ENCODE results near the gene C6orf58. TPM values are rescaled to one million over a fixed set of nuclear protein-coding genes. Genes with fewer than 3 reads are reported as not detected.

Gene C6orf58
- total RNA-seq, 1 donor from 2014 or later: not detected

GRCh38 chr6:127547215-127547614 is 29.8 kb upstream of the C6orf58 start:
- Mint-ChIP-seq H3K27me3 (ENCODE audit: low read depth) (peaks cover 10% of the 10 kb centered on the region), H3K9me3 (ENCODE audit: low read depth) (no peaks in the 10 kb centered on the region), H3K4me3 (ENCODE audit: unreplicated experiment) (no peak overlapping the region), H3K36me3 (ENCODE audit: low read depth) (no peaks in the 10 kb centered on the region), H3K4me1 (ENCODE audit: low read depth) (peaks cover 18% of the 10 kb centered on the region), H3K27ac (ENCODE audit: unreplicated experiment) (no peak overlapping the region)
- DNase-seq (ENCODE audit: low spot score): no peak
- no peak for TF ChIP-seq CTCF (IDR thresholded peaks at IDR 0.05)

GRCh38 chr6:127547904-127548649 is 28.9 kb upstream of the C6orf58 start:
- Mint-ChIP-seq H3K9me3 (ENCODE audit: low read depth) (no peaks in the 10 kb centered on the region), H3K4me1 (ENCODE audit: low read depth) (peaks cover 18% of the 10 kb centered on the region), H3K36me3 (ENCODE audit: low read depth) (no peaks in the 10 kb centered on the region), H3K27me3 (ENCODE audit: low read depth) (peaks cover 10% of the 10 kb centered on the region), H3K4me3 (ENCODE audit: unreplicated experiment) (no peak overlapping the region), H3K27ac (ENCODE audit: unreplicated experiment) (no peak overlapping the region)
- TF ChIP-seq CTCF (IDR thresholded peaks at IDR 0.05): peak; percentile 71
- no peak for DNase-seq (ENCODE audit: low spot score)

GRCh38 chr6:127550403-127550802 is 26.6 kb upstream of the C6orf58 start:
- H3K36me3 Mint-ChIP-seq (ENCODE audit: low read depth): no peaks in the 10 kb centered on the region
- TF ChIP-seq CTCF (IDR thresholded peaks at IDR 0.05): no peak
- H3K27me3 Mint-ChIP-seq (ENCODE audit: low read depth): peaks cover 7% of the 10 kb centered on the region
- no peak overlapping the region for H3K27ac Mint-ChIP-seq (ENCODE audit: unreplicated experiment)
- no peak for DNase-seq (ENCODE audit: low spot score)
- no peaks in the 10 kb centered on the region for H3K9me3 Mint-ChIP-seq (ENCODE audit: low read depth)
- no peak overlapping the region for H3K4me3 Mint-ChIP-seq (ENCODE audit: unreplicated experiment)
- H3K4me1 Mint-ChIP-seq (ENCODE audit: low read depth): peaks cover 18% of the 10 kb centered on the region

DNA sequence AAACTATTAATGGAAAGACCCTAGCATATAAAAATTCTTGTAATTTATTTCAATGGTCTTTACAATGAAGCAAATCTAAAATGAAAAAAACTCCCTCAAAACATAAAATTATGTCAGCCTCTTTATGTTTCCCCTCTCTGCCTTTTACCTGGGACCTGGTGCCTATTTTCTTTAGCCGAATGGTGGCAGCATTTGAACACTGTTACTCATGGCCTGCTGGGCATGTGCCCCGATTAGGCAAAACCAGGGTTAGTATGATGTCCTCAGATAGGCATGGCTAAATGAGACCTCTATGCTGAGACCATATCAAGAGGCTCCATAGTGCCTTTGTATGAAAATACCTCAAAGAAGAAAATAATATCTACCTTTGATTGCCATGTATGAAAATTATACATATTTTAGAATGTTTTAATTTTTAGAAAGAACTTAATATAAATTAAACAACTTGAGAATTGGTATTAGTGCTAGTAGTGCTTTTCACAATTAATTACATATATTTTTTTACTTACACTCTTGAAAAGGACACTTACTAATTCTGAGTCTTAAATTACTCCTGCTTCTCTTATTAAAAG is 22.5 kb upstream of the C6orf58 start:
- H3K27me3 Mint-ChIP-seq (ENCODE audit: low read depth): no peaks in the 10 kb centered on the region
- DNase-seq (ENCODE audit: low spot score): no peak
- H3K36me3 Mint-ChIP-seq (ENCODE audit: low read depth): no peaks in the 10 kb centered on the region
- TF ChIP-seq CTCF (IDR thresholded peaks at IDR 0.05): peak; percentile 77
- H3K27ac Mint-ChIP-seq (ENCODE audit: unreplicated experiment): no peak overlapping the region
- H3K4me3 Mint-ChIP-seq (ENCODE audit: unreplicated experiment): no peak overlapping the region
- H3K9me3 Mint-ChIP-seq (ENCODE audit: low read depth): no peaks in the 10 kb centered on the region
- peaks cover 18% of the 10 kb centered on the region for H3K4me1 Mint-ChIP-seq (ENCODE audit: low read depth)

DNA sequence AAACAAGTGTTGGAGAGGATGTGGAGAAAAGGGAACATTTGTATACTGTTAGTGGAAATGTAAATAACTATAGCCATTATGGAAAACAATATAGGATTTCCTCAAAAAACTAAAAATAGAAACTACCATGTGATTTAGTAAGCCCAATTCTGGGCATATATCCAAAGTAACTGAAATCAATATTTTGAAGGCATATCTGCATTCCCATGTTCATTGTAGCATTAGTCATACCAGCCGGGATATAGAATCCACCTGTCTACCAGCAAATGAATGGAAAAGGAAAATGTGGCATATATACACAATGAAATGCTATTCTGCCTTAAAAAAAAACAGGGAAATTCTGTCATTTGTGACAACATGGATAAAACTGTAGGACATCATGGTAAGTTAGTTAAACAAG is 15.3 kb upstream of the C6orf58 start:
- Mint-ChIP-seq H3K27me3 (ENCODE audit: low read depth) (no peaks in the 10 kb centered on the region), H3K4me1 (ENCODE audit: low read depth) (no peaks in the 10 kb centered on the region), H3K36me3 (ENCODE audit: low read depth) (no peaks in the 10 kb centered on the region), H3K4me3 (ENCODE audit: unreplicated experiment) (no peak overlapping the region), H3K9me3 (ENCODE audit: low read depth) (no peaks in the 10 kb centered on the region), H3K27ac (ENCODE audit: unreplicated experiment) (no peak overlapping the region)
- no peak for DNase-seq (ENCODE audit: low spot score)
- TF ChIP-seq CTCF (IDR thresholded peaks at IDR 0.05): no peak

All from chondrocyte (in vitro differentiated cells).